ENCODE results near the gene MTUS2. TPM values are rescaled to one million over a fixed set of nuclear protein-coding genes. Genes with fewer than 3 reads are reported as not detected.

Gene MTUS2
- total RNA-seq, 5 donors from 2014 or later (not counting 1 experiment from before 2014, with no cell fraction given), result 0.05 to 0.28 (median 0.12) TPM

DNA sequence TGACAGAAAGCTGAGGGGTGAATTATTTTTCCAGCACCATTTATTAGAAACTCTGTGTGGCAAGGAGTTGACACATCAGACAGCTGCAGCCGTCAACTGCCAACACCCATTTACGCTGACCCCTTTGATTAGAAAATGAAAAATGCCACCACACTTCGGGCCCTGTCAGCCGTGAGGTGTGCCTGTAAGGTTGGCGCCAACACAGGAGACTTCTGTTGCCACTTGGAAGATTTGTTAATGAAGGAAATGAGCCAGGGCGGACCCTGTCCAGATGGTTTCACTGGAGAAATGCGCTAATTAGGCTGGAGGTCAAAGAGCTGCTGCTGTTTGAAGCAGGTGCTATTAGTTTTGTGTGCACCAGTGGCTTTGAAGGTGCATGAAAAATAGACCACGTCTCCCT lies 297.5 kb downstream of the MTUS2 start:
- H3K4me3 ChIP-seq (ENCODE audit: control insufficient read depth in 1 of 2, extremely low read depth in 1 of 2, low read length in 1 of 2), result no peak overlapping the region
- POLR2A ChIA-PET, result no interaction called here
- WGBS (ENCODE audit: insufficient coverage), result 95% methylated on average over 6 of the region's 8 CpGs
- no peak overlapping the region for H3K4me3 Mint-ChIP-seq
- no peaks in the 10 kb centered on the region for H3K9me3 Mint-ChIP-seq
- H3K4me1 ChIP-seq (ENCODE audit: control insufficient read depth in 1 of 2, extremely low read depth in 1 of 2, insufficient read depth in 2 of 2, low read length in 2 of 2), result no peaks in the 10 kb centered on the region
- CTCF ChIA-PET, result no interaction called here
- H3K36me3 Mint-ChIP-seq, result no peaks in the 10 kb centered on the region
- H3K27me3 Mint-ChIP-seq, result peaks cover 1 to 4% of the 10 kb centered on the region in 2 donors
- DNase-seq, result no peak
- H3K4me1 Mint-ChIP-seq, result no peaks in the 10 kb centered on the region
- no peak overlapping the region for H3K27ac ChIP-seq (ENCODE audit: low read length)
- no peak for ATAC-seq (replicated peaks in 1 of 4)
- H3K27ac Mint-ChIP-seq, result no peak overlapping the region
- no peaks in the 10 kb centered on the region for H3K9me3 ChIP-seq
- H3K36me3 ChIP-seq (ENCODE audit: control insufficient read depth in 2 of 2, extremely low read depth in 1 of 2, insufficient read depth in 1 of 2, low read length in 1 of 2), result no peaks in the 10 kb centered on the region
- peaks cover 0 to 5% of the 10 kb centered on the region in 2 experiments for H3K27me3 ChIP-seq (replicated peaks in 1 of 2; ENCODE audit: control insufficient read depth in 2 of 2, extremely low read depth in 1 of 2, insufficient read depth in 2 of 2, low read length in 1 of 2)

- Histone ChIP-seq H3K27me3 (replicated peaks in 1 of 2; ENCODE audit: control insufficient read depth in 2 of 2, extremely low read depth in 1 of 2, insufficient read depth in 2 of 2, low read length in 1 of 2) (peaks cover 0 to 5% of the 10 kb centered on the region in 2 experiments), H3K4me3 (ENCODE audit: control insufficient read depth in 1 of 2, extremely low read depth in 1 of 2, low read length in 1 of 2) (no peak overlapping the region), H3K4me1 (ENCODE audit: control insufficient read depth in 1 of 2, extremely low read depth in 1 of 2, insufficient read depth in 2 of 2, low read length in 2 of 2) (no peaks in the 10 kb centered on the region), H3K9me3 (no peaks in the 10 kb centered on the region), H3K36me3 (ENCODE audit: control insufficient read depth in 2 of 2, extremely low read depth in 1 of 2, insufficient read depth in 1 of 2, low read length in 1 of 2) (no peaks in the 10 kb centered on the region), H3K27ac (ENCODE audit: low read length) (no peak overlapping the region)
- no peak overlapping the region for H3K27ac Mint-ChIP-seq
- DNase-seq, result no peak
- peaks cover 1 to 4% of the 10 kb centered on the region in 2 donors for H3K27me3 Mint-ChIP-seq
- WGBS (ENCODE audit: insufficient coverage), result 0% methylated on average over 1 of the region's 1 CpG
- H3K4me3 Mint-ChIP-seq, result no peak overlapping the region
- ATAC-seq (replicated peaks in 1 of 4), result no peak
- no peaks in the 10 kb centered on the region for H3K9me3 Mint-ChIP-seq
- H3K4me1 Mint-ChIP-seq, result no peaks in the 10 kb centered on the region
- POLR2A ChIA-PET, result no interaction called here
- no peaks in the 10 kb centered on the region for H3K36me3 Mint-ChIP-seq
- CTCF ChIA-PET, result no interaction called here
These were observed 298.3 kb downstream of the MTUS2 start for GRCh38 chr13:29118471-29118870.

DNA sequence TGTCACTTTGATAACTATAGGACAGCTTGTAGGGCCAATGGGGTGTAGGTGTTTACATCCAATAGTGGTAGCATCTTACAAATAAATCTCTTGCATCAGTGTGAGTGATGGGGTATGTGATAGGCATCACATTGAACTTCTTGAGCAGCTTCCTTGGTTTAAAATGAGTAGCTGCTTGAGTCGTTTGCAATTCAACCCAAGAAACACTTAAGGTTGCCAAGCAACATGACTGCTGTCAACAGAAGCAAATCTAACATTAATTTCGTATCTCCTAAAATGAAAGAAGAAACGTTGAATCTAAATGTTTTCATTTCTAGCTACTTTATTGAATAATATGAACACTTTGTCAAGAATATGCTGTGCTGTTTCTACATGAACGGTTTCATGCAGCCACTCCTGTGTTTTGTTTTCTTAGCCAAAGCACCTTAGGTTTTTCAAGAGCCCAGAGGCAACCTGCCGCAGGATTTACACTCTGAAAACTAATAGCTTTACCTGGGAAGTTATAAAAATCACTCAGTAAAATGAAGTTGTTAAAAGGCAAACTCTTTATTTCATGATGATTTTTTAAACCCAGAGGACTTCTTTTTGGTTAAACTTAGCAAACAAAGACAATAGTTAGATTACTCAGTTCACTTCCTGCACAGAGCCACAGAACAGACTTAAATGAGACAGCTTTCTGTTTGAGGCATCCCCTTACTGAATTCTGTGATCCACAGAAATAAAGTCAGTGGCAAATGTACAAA lies 305.2 kb downstream of the MTUS2 start:
- H3K4me1 Mint-ChIP-seq, result peaks cover 0 to 19% (median 8%) of the 10 kb centered on the region in 3 donors
- CTCF ChIA-PET, result no interaction called here
- no peaks in the 10 kb centered on the region for H3K36me3 Mint-ChIP-seq
- H3K4me1 ChIP-seq (ENCODE audit: control insufficient read depth in 1 of 2, extremely low read depth in 1 of 2, insufficient read depth in 2 of 2, low read length in 2 of 2), result peaks cover 6 to 22% of the 10 kb centered on the region in 2 experiments
- H3K27ac ChIP-seq (ENCODE audit: low read length), result peak overlapping the region; percentile 64
- H3K27ac Mint-ChIP-seq, result peak overlapping the region; percentile 59 to 93
- H3K27me3 ChIP-seq (replicated peaks in 1 of 2; ENCODE audit: control insufficient read depth in 2 of 2, extremely low read depth in 1 of 2, insufficient read depth in 2 of 2, low read length in 1 of 2), result no peaks in the 10 kb centered on the region
- ATAC-seq (replicated peaks in 1 of 4) (peak; percentile 38 to 67 (median 66)), DNase-seq (peak in 2 of 35 experiments; percentile 5 to 28)
- H3K27me3 Mint-ChIP-seq, result no peaks in the 10 kb centered on the region
- H3K4me3 ChIP-seq (ENCODE audit: control insufficient read depth in 1 of 2, extremely low read depth in 1 of 2, low read length in 1 of 2), result no peak overlapping the region
- H3K9me3 ChIP-seq, result no peaks in the 10 kb centered on the region
- no peaks in the 10 kb centered on the region for H3K36me3 ChIP-seq (ENCODE audit: control insufficient read depth in 2 of 2, extremely low read depth in 1 of 2, insufficient read depth in 1 of 2, low read length in 1 of 2)
- WGBS (ENCODE audit: insufficient coverage), result no CpG with 5 or more reads among the region's 5 CpGs
- peak overlapping the region in 1 of 3 donors; percentile 44 for H3K4me3 Mint-ChIP-seq
- POLR2A ChIA-PET, result interaction anchor here in 1 of 2 donors (0.6 to 0.9 kb wide), 2 partner anchors 14 to 60 kb away, joined by 3 to 6 read pairs; no protein-coding TSS in a partner anchor
- H3K9me3 Mint-ChIP-seq, result peaks cover 0 to 5% (median 0%) of the 10 kb centered on the region in 3 donors

- WGBS (ENCODE audit: insufficient coverage), result 39% methylated on average over 4 of the region's 5 CpGs
- no peak overlapping the region for H3K4me3 ChIP-seq (ENCODE audit: control insufficient read depth in 1 of 2, extremely low read depth in 1 of 2, low read length in 1 of 2)
- Mint-ChIP-seq H3K4me1 (peaks cover 0 to 19% (median 8%) of the 10 kb centered on the region in 3 donors), H3K4me3 (peak overlapping the region in 2 of 3 donors; percentile 0 to 66), H3K9me3 (peaks cover 0 to 5% (median 0%) of the 10 kb centered on the region in 3 donors), H3K27me3 (no peaks in the 10 kb centered on the region), H3K36me3 (no peaks in the 10 kb centered on the region), H3K27ac (peak overlapping the region; percentile 65 to 93)
- POLR2A ChIA-PET, result no interaction called here
- H3K27me3 ChIP-seq (replicated peaks in 1 of 2; ENCODE audit: control insufficient read depth in 2 of 2, extremely low read depth in 1 of 2, insufficient read depth in 2 of 2, low read length in 1 of 2), result no peaks in the 10 kb centered on the region
- ATAC-seq (replicated peaks in 1 of 4) (peak; percentile 38 to 64 (median 58)), DNase-seq (peak in 2 of 35 experiments; percentile 7 to 11)
- H3K36me3 ChIP-seq (ENCODE audit: control insufficient read depth in 2 of 2, extremely low read depth in 1 of 2, insufficient read depth in 1 of 2, low read length in 1 of 2), result no peaks in the 10 kb centered on the region
- peak overlapping the region; percentile 64 for H3K27ac ChIP-seq (ENCODE audit: low read length)
- CTCF ChIA-PET, result no interaction called here
- H3K4me1 ChIP-seq (ENCODE audit: control insufficient read depth in 1 of 2, extremely low read depth in 1 of 2, insufficient read depth in 2 of 2, low read length in 2 of 2), result peaks cover 6 to 22% of the 10 kb centered on the region in 2 experiments
- no peaks in the 10 kb centered on the region for H3K9me3 ChIP-seq
These were observed 305.8 kb downstream of the MTUS2 start for GRCh38 chr13:29125934-29126424.

DNA sequence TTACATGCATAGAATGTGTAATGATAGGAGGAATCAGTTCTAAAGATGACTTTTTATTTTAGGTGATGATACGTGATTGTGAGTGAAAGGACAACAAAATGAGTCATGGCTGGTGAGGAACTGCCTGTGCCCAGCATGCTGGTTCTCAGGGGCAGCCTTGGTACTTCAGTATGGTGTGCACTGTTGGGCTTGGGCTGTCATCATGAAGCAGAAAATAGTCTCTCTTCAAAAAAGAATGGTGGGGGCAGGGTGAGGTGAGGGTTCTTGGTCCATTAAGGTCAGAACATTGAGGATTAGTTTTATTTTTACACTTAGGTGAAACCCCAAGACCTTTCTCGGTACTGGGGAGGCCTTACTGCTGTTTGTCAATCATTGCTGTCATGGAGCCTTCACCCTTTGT lies 309.5 kb downstream of the MTUS2 start:
- Histone ChIP-seq H3K4me3 (ENCODE audit: control insufficient read depth in 1 of 2, extremely low read depth in 1 of 2, low read length in 1 of 2) (no peak overlapping the region), H3K9me3 (no peaks in the 10 kb centered on the region), H3K36me3 (ENCODE audit: control insufficient read depth in 2 of 2, extremely low read depth in 1 of 2, insufficient read depth in 1 of 2, low read length in 1 of 2) (no peaks in the 10 kb centered on the region), H3K4me1 (ENCODE audit: control insufficient read depth in 1 of 2, extremely low read depth in 1 of 2, insufficient read depth in 2 of 2, low read length in 2 of 2) (peaks cover 6 to 19% of the 10 kb centered on the region in 2 experiments), H3K27me3 (replicated peaks in 1 of 2; ENCODE audit: control insufficient read depth in 2 of 2, extremely low read depth in 1 of 2, insufficient read depth in 2 of 2, low read length in 1 of 2) (no peaks in the 10 kb centered on the region), H3K27ac (ENCODE audit: low read length) (no peak overlapping the region)
- Mint-ChIP-seq H3K4me1 (peaks cover 0 to 20% (median 8%) of the 10 kb centered on the region in 3 donors), H3K36me3 (no peaks in the 10 kb centered on the region), H3K27me3 (no peaks in the 10 kb centered on the region), H3K27ac (no peak overlapping the region), H3K9me3 (peaks cover 0 to 5% (median 1%) of the 10 kb centered on the region in 3 donors), H3K4me3 (no peak overlapping the region)
- no peak for ATAC-seq (replicated peaks in 1 of 4)
- WGBS (ENCODE audit: insufficient coverage), result 33% methylated on average over 1 of the region's 2 CpGs
- CTCF ChIA-PET, result interaction anchor here in 1 of 2 donors (0.7 kb wide), 1 partner anchor 50 kb away, joined by 5 read pairs; no protein-coding TSS in a partner anchor
- POLR2A ChIA-PET, result no interaction called here
- DNase-seq, result no peak

DNA sequence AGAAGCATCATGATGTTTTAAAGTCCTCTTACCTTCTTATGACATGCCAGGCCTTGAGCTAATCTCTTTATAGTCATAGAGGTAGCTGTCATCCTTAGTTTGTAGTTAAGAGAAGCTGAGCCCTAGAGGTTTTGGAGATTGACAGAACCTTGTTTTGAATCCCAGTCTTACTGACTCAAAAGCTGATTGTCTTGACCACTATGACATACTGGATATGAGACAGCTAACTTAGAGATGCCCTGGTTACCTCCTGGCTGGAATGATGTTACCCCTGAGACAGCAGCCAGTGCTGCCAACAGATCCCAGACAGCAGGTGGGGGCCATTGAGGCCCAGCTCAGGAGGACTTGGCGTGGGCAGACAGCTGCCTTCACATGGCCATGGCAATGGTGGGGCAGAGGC lies 311.0 kb downstream of the MTUS2 start:
- 100% methylated on average over 1 of the region's 1 CpG for WGBS (ENCODE audit: insufficient coverage)
- no peak for ATAC-seq (replicated peaks in 1 of 4)
- Mint-ChIP-seq H3K27me3 (no peaks in the 10 kb centered on the region), H3K9me3 (peaks cover 0 to 5% (median 1%) of the 10 kb centered on the region in 3 donors), H3K36me3 (no peaks in the 10 kb centered on the region), H3K27ac (no peak overlapping the region), H3K4me1 (peaks cover 0 to 13% (median 4%) of the 10 kb centered on the region in 3 donors), H3K4me3 (no peak overlapping the region)
- no peak for DNase-seq
- Histone ChIP-seq H3K9me3 (no peaks in the 10 kb centered on the region), H3K4me3 (ENCODE audit: control insufficient read depth in 1 of 2, extremely low read depth in 1 of 2, low read length in 1 of 2) (no peak overlapping the region), H3K36me3 (ENCODE audit: control insufficient read depth in 2 of 2, extremely low read depth in 1 of 2, insufficient read depth in 1 of 2, low read length in 1 of 2) (no peaks in the 10 kb centered on the region), H3K4me1 (ENCODE audit: control insufficient read depth in 1 of 2, extremely low read depth in 1 of 2, insufficient read depth in 2 of 2, low read length in 2 of 2) (peaks cover 6 to 8% of the 10 kb centered on the region in 2 experiments), H3K27ac (ENCODE audit: low read length) (no peak overlapping the region), H3K27me3 (replicated peaks in 1 of 2; ENCODE audit: control insufficient read depth in 2 of 2, extremely low read depth in 1 of 2, insufficient read depth in 2 of 2, low read length in 1 of 2) (no peaks in the 10 kb centered on the region)
- POLR2A ChIA-PET, result interaction anchor here in 1 of 2 donors (0.5 kb wide), 1 partner anchor 185 kb away, joined by 3 read pairs; no protein-coding TSS in a partner anchor
- CTCF ChIA-PET, result no interaction called here

All from T-cell (primary cell).